AG08395 (cell line): ENCODE data around the gene PLA2G4E.

Experiments used
- DNase-seq: peaks from one replicate; pipeline ENCODE4 v3.0.0; 2012; ENCODE audit warnings: mixed read lengths, low spot score

Gene PLA2G4E

DNA sequence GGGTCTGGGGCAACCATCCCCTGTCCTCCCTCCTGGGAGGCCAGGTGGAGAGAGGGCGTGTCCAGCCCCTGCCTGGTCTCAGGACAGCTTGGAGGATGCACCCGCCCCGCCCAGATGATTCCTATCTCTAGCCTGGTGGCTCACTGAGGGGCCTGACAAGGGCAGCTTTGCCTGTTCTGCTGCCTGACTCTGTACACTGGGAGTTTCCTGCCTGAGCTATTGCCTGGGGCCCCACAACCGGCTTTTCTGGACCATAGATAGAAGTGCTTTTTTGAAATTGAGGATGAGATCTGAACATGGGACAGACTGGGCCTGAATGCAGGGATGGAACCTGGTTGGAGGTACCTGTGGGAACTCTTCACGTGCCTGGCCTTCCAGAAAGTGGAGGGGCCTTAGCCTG is 751 bp upstream of the PLA2G4E start:
- no peak for DNase-seq

DNA sequence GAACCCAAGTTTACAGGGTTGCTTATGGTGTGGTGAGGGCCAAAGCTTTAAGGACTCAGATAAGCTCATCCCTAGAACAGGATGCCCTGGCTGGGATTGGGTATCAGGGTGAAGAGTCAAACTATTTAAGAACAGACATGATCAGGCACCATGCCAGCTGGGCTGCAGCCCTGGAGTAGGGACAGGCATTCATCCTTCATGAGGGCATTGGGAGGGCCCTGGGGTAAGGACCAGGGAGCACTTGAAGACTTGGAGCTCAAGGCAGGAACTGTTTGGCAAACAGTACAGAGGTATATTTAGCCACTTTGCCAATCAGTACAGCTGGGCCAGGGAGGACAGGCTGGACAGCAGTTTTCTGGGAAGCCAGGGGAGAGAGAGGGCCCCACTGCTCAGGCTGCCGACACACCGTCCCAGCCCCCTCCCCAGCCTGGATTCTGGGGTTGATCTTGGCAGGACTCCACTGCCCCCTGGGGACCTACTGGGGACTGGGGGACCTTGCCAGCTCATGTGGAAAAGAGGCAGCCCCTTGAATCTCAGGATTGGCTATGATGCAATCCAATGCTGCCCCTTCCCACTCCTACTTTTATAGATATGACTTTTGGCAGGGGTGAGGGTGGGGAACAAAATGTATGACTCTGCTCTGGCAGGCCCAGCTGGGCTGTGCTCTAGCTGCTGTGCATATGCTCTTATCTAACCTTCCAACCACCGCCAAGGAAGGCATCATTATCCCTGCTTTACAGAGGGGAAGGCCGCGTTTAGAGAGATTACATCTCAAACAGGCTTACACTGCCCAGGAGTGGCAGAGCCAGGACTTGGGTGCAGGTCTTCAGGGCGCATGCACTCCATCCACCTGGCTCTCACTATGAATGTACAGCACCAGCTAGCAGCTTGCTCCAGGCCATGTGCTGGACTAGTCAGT is 2.3 kb downstream of the PLA2G4E start:
- DNase-seq, result no peak

DNA sequence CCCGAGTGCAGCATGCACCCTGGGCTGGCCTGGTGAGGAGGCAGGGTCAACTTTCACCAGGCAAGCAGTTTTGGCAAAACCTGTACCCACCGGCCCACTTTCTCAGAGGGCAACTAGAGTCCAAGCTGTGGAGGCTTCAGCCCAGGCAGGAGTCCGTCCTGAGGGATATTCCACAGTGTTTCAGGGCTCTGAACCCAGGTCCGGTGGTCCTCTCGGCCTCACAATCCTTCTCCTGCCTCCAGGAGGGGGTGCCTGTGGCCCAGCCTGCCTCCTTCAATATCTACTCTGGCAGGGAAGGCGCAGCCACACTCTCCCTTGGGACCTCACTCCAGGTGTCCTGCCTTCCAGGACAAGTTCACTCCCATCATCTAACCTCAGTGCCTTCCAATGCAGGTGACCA is 3.9 kb downstream of the PLA2G4E start:
- no peak for DNase-seq

DNA sequence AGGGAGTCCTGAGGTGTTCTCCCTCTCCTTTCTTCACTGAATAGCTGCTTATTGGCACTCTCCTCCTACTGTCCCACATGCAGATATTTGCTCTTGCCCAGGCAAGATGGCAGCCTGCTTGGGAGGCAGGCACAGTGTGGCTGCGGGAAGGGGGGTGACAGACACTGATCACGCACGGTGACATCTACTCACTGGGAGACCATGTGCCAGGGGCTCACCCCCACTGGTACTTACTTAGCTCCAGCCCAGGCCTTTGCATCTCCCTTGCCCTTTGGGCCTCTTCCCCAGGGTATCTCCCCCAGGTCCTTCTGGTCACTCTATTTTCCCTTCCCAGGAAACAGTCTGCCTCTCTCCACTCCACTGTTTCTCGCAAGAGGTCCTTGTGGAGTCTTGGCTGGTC is 6.4 kb downstream of the PLA2G4E start:
- no peak for DNase-seq

DNA sequence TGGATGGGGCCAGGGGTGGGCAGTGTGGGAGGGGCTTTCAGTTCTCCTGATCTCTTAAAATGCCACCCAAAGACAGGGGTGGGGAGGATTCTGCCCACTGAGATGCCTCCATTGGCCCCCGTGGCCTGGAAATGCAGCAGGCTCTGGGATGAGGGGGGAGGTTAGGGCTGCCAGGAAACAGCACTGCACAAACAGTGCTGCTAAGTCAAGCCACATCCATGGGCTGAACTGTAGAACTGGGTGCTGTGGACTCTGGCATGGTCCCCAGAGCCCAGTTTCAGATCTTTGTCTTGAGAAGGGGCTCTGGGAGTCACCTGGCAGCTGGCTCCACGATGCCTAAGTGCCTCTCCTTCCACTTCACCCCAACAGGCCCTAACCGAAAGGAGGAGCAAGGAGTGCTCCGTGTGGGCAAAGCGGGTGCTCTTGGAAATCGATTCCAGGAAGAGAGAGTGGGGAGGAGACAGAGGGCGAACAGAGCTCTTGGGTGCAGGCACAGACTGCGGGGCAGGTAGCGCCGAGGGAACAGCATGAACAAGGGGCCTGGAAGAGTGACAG is 7.8 kb downstream of the PLA2G4E start:
- DNase-seq, result no peak

DNA sequence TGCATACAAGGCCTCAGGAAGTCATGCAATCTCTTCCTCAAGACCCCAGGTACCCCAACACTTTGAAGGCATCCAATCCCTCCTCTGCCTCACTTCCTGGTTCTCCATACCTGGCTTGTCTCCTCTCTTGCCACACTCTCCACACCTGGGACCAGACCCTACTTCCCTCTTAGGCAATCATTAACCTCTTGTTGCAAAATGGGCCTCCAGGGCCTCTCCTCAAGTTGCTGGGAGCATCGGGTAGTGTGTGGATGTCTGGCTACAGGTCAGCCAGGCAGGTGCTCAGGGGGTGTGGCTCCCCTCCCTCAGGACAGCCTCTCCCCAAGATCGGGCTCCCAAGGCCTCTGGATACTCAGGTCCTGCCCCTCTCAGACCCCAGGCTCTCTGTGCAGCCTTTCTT is 8.6 kb downstream of the PLA2G4E start:
- DNase-seq, result no peak

DNA sequence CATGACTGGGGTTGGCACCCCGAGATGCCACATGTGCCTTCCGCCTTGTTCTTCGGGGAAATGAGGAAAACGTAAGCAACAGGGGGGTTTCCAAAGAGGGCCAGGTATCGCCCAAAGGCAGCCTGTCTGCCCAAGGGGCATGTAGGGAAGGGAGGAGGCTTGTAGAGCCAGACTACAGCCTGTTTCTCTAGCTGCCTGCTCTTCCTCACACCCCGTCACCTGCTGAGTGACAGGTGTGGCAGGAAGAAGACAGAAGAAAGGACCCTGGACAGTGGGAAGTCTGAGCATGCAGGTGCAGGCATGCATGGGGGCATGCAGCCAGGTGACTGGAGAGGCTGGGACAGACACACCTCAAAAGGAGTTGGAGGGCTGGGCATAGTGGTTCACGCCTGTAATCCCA is 9.8 kb downstream of the PLA2G4E start:
- DNase-seq, result no peak

DNA sequence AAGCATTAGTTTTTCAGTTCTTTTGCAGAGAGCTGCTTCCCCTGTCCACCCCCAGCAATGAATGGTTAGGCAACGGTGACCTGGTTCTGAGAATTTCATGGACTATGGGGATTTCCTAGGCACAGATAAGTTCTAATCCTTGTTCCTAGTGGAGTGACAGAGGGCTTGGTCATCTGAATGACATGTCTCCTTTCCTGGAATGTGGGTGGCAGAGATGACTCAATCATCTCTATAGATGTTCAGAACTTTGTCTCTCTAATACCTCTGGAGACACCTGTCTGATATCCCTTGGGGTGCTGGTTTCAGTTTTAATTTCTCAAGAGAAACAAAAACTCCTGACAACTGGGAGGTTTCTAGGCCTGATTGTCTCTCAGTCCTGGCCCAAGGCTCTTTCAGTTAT is 10.4 kb downstream of the PLA2G4E start:
- DNase-seq, result no peak

DNA sequence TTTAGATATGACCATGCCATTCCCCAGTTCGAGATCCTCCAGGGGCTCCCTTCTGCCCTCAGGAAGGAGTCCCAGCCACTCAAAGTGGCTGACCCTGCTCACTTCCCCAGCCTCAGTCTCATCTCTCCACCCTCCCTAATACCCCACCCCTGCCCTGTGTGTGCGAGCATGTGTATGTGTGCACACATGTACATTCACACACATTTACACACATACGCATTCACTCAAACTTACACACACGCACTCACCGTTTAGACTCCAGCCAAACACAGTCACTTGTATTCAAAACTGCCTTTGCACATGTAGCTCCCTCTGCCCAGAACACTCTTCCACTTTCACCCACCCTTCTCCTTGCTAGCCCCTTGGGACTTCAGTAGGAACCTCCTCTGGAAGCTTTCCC is 11.4 kb downstream of the PLA2G4E start:
- DNase-seq, result no peak

DNA sequence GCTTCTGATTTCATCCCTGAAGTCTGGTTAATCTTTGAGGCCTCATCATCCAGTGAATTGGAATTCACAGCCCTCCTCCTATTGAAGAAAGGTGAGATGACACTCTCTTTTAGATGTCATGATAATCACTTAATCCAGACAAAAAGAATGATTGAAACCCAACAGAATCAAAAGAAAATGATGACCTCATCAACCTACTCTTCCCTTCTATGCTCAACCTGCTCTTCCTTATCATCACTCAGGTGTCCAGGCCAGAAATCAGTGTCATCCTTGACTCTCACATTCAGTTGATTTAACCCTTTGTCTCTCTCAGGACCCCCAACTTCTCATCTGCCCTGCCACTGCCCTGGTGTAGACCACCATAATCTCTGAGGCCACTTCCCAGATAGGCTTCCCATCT is 11.8 kb downstream of the PLA2G4E start:
- no peak for DNase-seq

DNA sequence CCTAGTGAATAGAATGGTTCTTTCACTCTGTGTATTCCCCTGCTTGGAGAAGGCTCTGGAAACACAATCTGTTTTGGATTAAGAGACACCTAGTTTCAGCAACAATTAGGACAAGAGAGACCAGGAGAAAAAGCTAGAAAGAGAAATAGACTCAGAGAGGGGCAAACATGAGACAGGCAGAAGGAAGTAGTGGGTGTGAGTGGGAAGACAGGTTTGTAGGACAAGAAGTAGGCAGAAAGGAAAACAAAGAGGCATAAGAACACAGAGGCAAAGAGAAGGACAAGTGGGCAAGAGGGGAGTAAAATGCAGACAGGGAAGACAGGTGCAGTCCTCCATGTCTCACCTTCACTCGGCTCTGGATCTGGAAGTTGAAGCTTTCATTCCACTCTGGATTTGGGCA is 13.5 kb downstream of the PLA2G4E start:
- DNase-seq, result no peak

DNA sequence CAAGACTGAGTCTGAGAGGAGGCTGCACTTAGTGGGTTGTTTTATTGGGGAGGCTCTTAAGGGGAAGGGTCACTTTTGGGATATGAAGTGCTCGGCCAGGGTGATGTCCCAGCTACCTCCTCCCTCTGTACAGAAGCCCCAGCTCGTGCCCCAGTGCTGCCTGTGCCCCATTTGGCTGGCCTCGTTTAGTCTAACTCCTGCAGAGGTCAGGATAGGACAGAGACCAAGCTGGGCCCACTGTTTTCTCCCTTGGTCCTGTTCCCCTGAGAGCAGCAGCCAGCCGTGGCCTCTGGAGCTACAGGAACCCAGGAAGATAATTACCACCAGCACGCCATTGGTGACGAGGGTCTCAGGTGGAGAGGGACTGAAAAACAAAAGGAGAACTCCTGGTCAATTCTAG is 18.5 kb downstream of the PLA2G4E start:
- DNase-seq, result no peak

DNA sequence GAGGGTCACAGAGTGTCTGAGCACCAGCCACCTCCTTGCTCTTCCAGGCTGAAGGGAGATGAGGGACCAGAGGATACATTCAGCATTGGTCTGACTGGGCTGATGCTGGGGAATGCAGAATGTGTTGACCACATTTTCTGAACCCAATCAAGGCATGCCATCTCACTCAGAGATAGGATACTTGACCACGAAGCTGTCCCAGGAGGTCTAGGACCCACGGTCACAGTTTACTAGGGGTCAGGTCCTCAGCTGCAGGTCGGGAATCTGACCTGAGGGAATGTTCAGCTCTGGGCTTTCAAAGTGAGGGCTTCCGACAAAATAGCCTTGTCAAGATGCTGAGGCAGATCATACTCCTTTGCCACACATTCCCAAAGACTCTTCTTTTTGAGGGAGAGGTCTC is 19.6 kb downstream of the PLA2G4E start:
- no peak for DNase-seq

DNA sequence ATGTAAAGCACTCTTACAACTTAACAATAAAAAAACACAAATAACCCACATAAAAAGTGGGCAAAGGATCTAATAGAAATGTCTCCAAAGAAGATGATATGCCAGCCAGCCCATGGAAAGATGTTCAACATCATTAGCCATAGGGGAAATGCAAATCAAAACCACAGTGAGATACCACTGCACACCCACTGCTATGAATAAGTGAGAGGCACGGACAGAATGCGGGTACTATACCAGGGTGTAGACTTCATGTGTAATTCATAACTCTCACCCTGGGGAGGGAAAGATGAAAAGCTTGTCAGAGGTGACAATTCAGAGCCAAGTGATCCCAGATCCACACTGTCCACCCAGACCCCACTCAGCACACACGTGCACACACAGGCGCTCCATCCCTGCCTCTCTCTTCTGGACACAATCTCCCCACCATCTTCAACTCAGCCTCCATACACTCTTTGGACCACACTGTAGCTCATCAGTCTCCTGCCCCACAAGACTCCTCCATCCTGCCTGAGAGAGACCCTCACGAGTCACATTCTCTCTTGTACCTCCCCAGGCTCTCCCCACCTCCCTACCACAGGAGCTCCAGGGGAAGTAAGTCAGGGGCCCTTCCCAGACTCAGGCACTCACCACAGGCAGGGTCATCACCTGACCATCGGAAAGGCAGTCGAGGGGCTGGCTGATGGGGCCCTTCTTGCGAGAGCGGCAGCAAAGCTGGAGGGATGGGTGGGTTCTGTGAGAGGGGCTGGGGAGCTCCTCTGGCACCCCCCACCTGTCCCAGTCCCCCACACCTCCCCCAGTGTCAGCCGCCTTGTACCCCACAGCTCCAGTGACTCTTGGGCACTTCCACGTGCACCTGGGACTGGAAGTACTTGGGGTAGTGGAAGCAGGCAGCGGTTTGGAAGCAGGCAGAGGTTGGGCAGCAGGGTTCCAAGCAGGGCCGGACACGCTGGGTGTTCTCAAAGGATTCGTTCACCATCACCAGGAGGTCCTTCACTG is 21.3 kb downstream of the PLA2G4E start:
- no peak for DNase-seq

DNA sequence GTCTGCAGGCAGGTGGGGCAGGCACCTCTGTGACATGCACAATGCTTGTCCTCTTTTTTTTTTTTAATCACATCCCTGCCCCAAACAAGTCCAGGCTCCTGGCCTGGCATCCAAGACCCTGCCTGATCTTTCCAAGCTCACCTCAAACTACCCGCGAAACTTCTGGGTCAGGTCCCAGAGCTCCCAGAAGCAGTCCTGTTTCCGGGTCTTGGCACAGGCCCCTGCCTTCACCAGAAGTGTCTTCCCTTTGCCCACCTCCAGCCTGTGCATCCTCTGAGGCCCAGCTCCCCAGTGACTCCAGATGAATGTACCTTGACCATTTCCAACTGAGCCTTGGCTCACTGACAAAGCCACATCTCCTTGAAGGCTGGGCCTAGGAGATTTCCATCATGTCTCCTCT is 23.0 kb downstream of the PLA2G4E start:
- no peak for DNase-seq

DNA sequence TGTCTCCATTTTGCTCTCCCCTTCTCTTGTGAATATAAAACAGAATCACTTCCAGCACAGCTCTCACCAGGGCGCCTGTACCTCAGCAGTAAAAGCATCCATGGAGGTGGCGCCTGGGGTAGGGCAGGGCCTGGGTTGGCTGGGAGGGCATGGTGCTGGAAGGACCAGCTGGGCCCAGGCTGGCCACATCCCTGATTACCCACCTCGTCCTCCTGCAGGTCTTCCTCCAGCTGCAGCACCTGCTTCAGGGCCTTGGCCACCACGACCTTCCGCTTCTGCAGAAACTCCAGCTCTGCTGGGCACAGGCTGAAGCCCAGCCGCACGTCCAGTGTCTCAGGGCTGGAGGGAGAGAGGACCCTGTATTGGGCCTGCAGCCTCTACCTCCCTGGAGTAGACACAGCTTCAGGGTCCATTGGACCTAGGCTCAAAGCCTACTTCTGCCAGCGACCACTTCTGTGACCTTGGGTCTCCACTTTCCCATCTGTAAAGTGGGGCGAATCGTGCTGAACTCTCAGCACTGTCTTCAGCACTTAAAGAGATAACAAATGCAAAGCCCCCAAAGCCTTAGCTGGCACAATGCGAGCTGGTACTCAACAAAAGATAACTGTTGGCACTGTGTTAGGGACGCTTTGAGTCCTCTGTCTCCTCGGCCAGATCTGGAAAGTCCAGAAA is 23.8 kb downstream of the PLA2G4E start:
- DNase-seq, result no peak

DNA sequence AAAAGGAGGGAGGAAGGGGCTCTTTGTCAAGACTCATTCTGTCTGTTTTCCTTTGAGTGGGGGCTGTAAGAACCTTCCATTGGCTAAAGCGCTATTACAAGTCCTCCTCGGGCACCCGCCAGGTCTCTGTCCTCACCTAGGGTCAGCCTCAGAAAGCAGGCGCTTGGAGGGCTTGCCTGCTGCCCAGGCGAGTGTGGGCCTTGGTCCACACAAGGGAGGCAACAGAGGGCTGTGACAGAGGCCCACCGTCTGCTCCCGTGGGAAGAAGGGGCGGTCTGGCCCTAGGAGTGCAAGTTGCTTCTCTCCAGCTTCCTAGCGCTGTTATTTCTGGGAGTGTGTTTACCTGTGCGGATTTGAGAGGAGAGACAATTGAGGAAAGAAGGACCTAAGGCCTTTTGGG is 24.5 kb downstream of the PLA2G4E start:
- no peak for DNase-seq

DNA sequence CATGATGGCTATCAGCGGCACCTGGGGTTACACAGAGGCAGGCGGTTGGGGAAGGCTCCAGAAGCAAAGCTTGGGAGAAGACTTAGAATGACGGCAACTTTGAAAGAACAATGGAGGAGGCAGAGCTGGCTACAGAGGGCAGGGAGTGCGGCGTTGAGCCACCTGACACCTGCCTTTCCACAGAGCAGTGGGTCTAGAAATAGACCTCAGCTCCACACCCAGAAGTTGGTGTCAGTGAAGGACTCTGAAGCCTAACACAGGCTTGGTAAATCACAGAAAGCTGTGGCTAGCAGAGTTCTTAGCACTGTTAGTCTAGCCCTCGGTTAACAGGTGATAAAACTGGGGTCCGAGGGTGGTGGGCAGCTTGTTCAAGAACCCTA is 25.4 kb downstream of the PLA2G4E start:
- DNase-seq, result no peak

DNA sequence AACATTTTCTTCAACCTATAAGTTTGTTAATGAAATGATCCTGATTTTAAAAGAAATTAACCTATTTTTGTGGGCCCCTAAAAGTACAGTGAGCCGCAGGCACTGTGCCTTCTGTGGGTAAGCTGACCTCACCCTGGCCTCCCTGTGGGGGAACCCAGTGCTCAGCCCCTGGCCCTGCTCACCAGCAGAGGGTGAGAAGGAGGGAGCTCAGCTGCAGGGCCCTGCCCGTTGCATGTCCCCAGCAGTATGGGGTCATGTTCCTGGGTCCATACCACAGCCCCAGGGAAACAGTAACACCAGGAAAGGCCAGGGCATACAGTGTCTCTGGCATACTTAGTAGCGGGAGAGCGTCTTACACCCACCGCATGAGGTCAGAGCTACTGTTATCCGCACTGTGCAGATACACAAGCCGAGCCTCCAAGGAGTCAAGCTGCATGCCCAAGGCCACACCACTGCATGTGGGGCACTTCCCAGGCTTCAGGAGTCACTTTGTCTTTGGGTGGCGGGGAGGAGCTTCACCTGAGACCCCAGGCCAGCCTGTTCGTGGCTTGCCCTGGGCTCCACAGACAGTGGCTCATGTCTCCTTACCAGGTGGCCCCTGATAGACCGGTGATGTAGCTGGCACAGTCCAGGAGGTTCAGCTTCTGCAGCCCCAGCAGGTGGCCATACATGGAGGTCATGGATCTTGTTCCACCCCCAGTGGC is 25.9 kb downstream of the PLA2G4E start:
- no peak for DNase-seq

DNA sequence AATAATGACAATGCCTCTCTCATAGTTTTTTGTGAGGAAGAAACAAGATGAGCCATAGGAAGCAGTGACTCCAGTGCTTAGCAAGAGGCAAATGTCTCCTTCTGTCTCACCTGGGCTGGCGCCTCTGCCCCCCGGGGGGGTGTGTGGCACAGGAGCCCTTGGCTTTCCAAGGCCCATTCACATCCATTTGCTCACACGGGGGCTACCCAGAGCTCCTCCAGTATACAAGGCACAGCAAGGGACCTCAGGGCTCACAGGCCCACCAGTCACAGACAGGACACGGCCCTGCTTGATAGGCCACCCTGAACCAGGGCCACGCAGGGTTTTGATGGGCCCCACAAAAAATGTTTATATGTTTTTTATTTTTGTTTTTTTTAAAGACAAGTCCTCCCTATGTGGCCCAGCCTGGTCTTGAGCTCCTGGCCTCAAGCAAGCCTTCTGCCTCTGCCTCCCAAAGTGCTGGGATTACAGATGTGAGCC is 26.6 kb downstream of the PLA2G4E start:
- no peak for DNase-seq

DNA sequence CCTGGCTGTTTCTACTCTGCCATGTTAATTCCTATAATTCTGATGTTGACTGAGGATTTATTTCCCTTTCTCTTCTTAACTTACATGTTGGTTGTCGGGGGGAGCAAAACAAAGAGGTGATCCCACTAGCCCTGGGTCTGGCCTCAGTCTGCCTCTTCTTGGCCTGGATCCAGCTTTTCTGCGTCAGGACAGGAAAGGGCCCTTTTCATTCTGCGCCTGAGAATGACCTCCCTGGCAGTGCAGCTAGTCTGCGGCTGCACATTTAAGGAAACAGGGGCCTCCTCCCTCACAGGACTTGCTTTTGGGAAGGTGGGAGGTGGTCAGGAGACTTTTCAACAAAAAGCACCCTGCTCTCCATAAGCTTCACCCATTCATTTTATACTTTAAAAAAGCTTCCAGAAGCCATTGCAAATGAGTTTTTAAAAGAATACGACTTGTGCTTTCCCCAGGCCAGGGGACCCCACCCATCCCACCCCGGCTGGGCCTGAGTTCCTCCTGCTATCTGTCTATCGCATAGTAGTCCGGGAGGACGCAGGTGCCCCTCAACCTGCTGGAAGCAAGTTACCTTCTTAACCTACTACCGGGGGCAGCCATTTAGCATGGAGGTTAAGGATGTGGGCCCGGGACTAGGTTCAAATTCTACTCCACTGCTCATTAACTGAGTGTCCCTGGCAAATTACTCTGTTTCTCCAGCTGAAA is 27.2 kb downstream of the PLA2G4E start:
- no peak for DNase-seq
